BJ (cell line): Measurements from ENCODE around the gene ASB16. TPM values are rescaled to one million over a fixed set of nuclear protein-coding genes. Genes with fewer than 3 reads are reported as not detected.
"Not testable (repeated sequence)": the region's sequence is repeated elsewhere in the genome, so short reads cannot be mapped to it uniquely, and the experiment has no call there.

Source experiments
- CTCF ChIA-PET: fragments of 350-600 bp; formaldehyde crosslinking; extraction: SDS; loops from one replicate; lab custom pipeline; 2021; ENCODE audit warnings: antibody characterized with exemption, inconsistent platforms; lab: Yijun Ruan, JAX
- POLR2A ChIA-PET: fragments of 300-600 bp; sonication (Branson Sonifier 250); formaldehyde crosslinking; extraction: SDS; loops from one replicate; lab custom pipeline; 2021; ENCODE audit warnings: antibody characterized with exemption; lab: Charles Lee
- DNase-seq: peaks from one replicate; pipeline ENCODE4 v3.0.0-alpha.2; 2011; ENCODE audit warnings: low read depth
- H3K27me3 ChIP-seq: 2 replicates; pipeline ENCODE4 v1.6.0; 2011; ENCODE audit warnings: low read length; ENCODE audit not compliant: control insufficient read depth, insufficient read depth
- H3K36me3 ChIP-seq: 2 replicates; pipeline ENCODE4 v1.5.1; 2011; ENCODE audit warnings: low read length; ENCODE audit not compliant: control insufficient read depth, insufficient read depth
- H3K4me3 ChIP-seq: 2 replicates; pipeline ENCODE4 v1.5.1; 2011; ENCODE audit warnings: low read depth, mild to moderate bottlenecking, control low read depth, low read length
- polyA plus RNA-seq: library from polyadenylated mRNA; depleted of rRNA; stranded (reverse); fragments of >200 nt; gene quantifications from 2 replicates; pipeline ENCODE4 v1.2.3, GENCODE V29; 2011
- TF ChIP-seq, protein P1 (sequence below): IDR thresholded peaks from 2 replicates; pipeline ENCODE4 v1.5.1; 2011; ENCODE audit warnings: low read depth, mild to moderate bottlenecking, control low read depth, inconsistent platforms, low read length, moderate library complexity; ENCODE audit not compliant: insufficient read depth

Gene ASB16
- polyA plus RNA-seq, 1 experiment: not detected

GRCh38 chr17:44144966-44145739 lies 25.4 kb upstream of the ASB16 start:
- TF ChIP-seq, protein P1, sequence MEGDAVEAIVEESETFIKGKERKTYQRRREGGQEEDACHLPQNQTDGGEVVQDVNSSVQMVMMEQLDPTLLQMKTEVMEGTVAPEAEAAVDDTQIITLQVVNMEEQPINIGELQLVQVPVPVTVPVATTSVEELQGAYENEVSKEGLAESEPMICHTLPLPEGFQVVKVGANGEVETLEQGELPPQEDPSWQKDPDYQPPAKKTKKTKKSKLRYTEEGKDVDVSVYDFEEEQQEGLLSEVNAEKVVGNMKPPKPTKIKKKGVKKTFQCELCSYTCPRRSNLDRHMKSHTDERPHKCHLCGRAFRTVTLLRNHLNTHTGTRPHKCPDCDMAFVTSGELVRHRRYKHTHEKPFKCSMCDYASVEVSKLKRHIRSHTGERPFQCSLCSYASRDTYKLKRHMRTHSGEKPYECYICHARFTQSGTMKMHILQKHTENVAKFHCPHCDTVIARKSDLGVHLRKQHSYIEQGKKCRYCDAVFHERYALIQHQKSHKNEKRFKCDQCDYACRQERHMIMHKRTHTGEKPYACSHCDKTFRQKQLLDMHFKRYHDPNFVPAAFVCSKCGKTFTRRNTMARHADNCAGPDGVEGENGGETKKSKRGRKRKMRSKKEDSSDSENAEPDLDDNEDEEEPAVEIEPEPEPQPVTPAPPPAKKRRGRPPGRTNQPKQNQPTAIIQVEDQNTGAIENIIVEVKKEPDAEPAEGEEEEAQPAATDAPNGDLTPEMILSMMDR: no peak
- POLR2A ChIA-PET: no interaction called here

GRCh38 chr17:44146375-44147346 lies 23.8 kb upstream of the ASB16 start:
- DNase-seq: no peak
- CTCF ChIA-PET: interaction anchor here (2.2 kb wide), 1 partner anchor 22 kb away, joined by 13 read pairs; no protein-coding TSS in a partner anchor
- H3K27me3 ChIP-seq: no peaks in the 10 kb centered on the region
- POLR2A ChIA-PET: interaction anchor here (0.7 kb wide), 1 partner anchor 9 kb away, joined by 3 read pairs; no protein-coding TSS in a partner anchor
- no peak overlapping the region for H3K4me3 ChIP-seq
- no peaks in the 10 kb centered on the region for H3K36me3 ChIP-seq
- TF ChIP-seq, protein P1: no peak

More at GRCh38 chr17:44144966-44145739, 25.4 kb upstream of the ASB16 start:
- no peak overlapping the region for H3K4me3 ChIP-seq
- no peaks in the 10 kb centered on the region for H3K27me3 ChIP-seq
- no peaks in the 10 kb centered on the region for H3K36me3 ChIP-seq
- DNase-seq: no peak
- CTCF ChIA-PET: interaction anchor here (1.3 to 2.2 kb wide), 2 partner anchors 24 to 185 kb away, joined by 3 to 13 read pairs; no protein-coding TSS in a partner anchor

GRCh38 chr17:44147812-44148211 lies 22.7 kb upstream of the ASB16 start:
- Histone ChIP-seq H3K4me3 (no peak overlapping the region), H3K27me3 (no peaks in the 10 kb centered on the region), H3K36me3 (no peaks in the 10 kb centered on the region)
- ChIA-PET CTCF (no interaction called here), POLR2A (no interaction called here)
- TF ChIP-seq, protein P1: no peak
- DNase-seq: no peak

GRCh38 chr17:44149066-44149465 lies 21.4 kb upstream of the ASB16 start:
- CTCF ChIA-PET: interaction anchor here (0.9 to 1.4 kb wide), 2 partner anchors 19 to 270 kb away, joined by 3 to 4 read pairs; no protein-coding TSS in a partner anchor
- POLR2A ChIA-PET, H3K36me3 ChIP-seq, H3K27me3 ChIP-seq, H3K4me3 ChIP-seq, DNase-seq: not testable (repeated sequence)

DNA sequence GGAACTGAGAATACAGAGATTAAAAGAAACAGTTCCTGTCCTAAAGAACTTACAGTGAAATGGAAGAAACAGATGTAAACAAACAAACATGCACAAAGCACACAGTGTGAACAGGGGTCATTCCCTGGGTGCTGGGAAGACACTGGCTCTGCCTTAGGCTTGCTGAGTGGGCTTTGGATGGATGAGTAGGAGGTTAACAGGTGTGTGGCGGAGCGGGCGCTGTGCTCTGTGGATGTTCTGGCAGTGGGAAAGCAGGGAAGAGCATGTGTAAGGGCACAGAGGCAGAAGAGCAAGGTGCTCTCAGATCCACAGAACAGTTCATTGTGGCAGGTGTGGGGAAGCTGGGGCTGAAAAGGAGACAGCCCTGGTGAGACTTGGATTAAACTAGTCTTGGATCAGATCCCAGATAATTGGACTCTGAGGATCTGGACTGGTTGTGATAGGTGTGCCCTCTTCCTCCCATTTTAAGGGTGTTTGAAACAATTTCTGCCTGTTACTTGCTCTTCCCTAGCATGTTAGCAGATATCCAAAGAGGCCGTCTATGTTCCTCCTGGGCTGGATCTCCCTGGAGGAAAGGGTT lies 20.7 kb upstream of the ASB16 start:
- ChIA-PET CTCF (interaction anchor here (0.8 to 2.2 kb wide), 6 partner anchors 9 to 206 kb away, joined by 3 to 11 read pairs (median 4); no protein-coding TSS in a partner anchor), POLR2A (no interaction called here)
- TF ChIP-seq, protein P1: no peak
- H3K36me3 ChIP-seq: 0 out of 2 replicates have a peak, but pooled peaks cover 2% of the 10 kb centered on the region
- H3K27me3 ChIP-seq: no peaks in the 10 kb centered on the region
- no peak for DNase-seq
- no peak overlapping the region for H3K4me3 ChIP-seq
